Aorta (tissue), 5 donors: ENCODE data around the gene WWC1. TPM values are rescaled to one million over a fixed set of nuclear protein-coding genes. Genes with fewer than 3 reads are reported as not detected.
A peak's percentile ranks its signal among the peaks of the same experiment; 100 is the strongest.

ENCODE experiments used
- ATAC-seq: fragments of 200-7000 bp; cut with Tn5 transposase; one replicate; pipeline ENCODE4 v1.9.1; 2022; ENCODE audit warnings: moderate library complexity; ENCODE audit not compliant: low FRiP score
- DNase-seq, 2 donors: peaks; one replicate each; pipeline ENCODE4 v3.0.0-alpha.2; 2020
- H3K27ac ChIP-seq, 2 donors: one replicate each; pipeline ENCODE4 v1.5.1; 2013; ENCODE audit warnings: low read length in 2 of 2, mild to moderate bottlenecking in 2 of 2, moderate library complexity in 2 of 2, control low read depth in 1 of 2, inconsistent platforms in 1 of 2, low read depth in 1 of 2
- H3K27me3 ChIP-seq, 2 donors: one replicate each; pipeline ENCODE4 v1.6.1; 2013; ENCODE audit warnings: control low read depth in 1 of 2, low read length in 1 of 2, mild to moderate bottlenecking in 1 of 2, moderate library complexity in 1 of 2; ENCODE audit not compliant: insufficient read depth in 2 of 2, control insufficient read depth in 1 of 2
- H3K36me3 ChIP-seq, 2 donors: one replicate each; pipeline ENCODE4 v1.6.1; 2013; ENCODE audit warnings: control low read depth in 1 of 2, low read length in 1 of 2, mild to moderate bottlenecking in 1 of 2; ENCODE audit not compliant: insufficient read depth in 2 of 2, control insufficient read depth in 1 of 2
- H3K4me1 ChIP-seq, 2 donors: one replicate each; pipeline ENCODE4 v1.6.1; 2013; ENCODE audit warnings: low read length in 2 of 2, control low read depth in 1 of 2, mild to moderate bottlenecking in 1 of 2, moderate library complexity in 1 of 2; ENCODE audit not compliant: insufficient read depth in 2 of 2, control insufficient read depth in 1 of 2
- H3K4me3 ChIP-seq, 2 donors: one replicate each; pipeline ENCODE4 v1.5.1; 2013; ENCODE audit warnings: low read length in 2 of 2, control low read depth in 1 of 2, mild to moderate bottlenecking in 1 of 2
- H3K9me3 ChIP-seq: one replicate; pipeline ENCODE4 v1.6.1; 2013; ENCODE audit warnings: mild to moderate bottlenecking, low read length; ENCODE audit not compliant: control insufficient read depth
- WGBS, 2 donors: extraction: QIAGEN DNeasy Blood & Tissue Kit; methylation state at CpG; one replicate each; pipeline ENCODE4 v1.1.7; 2013; 5-methylcytosine and 5-hydroxymethylcytosine counted together
- intact Hi-C, 2 donors: fragments of 100-400 bp; cut with DNase I; formaldehyde crosslinking; loops; one replicate each; pipeline versions ENCODE4 v1.14.2 to v1.15.0; 2022
- polyA plus RNA-seq, 2 donors: library from polyadenylated mRNA; stranded (reverse); fragments of 200-250 nt; gene quantifications; one replicate each; pipeline ENCODE4 v1.2.3, GENCODE V29; 2013
- total RNA-seq, 2 donors: library from RNA; stranded (reverse); fragmentation: NEBNext Ultra II Directional; extraction: Animal tissue kit (Norgen Biotek cat#: 25700); gene quantifications; one replicate each; pipeline ENCODE4 v1.2.1, GENCODE V29; 2021
- donor health status: healthy with polysubstance abuse.
- donor health status: Bipolar disorder and iron deficiency.
- donor health status: DM: no; HTN: no; CAD: no.
- donor health status: DM: no; HTN: no; CAD: no.
- donor health status: DM: yes; HTN: yes; CAD: no.

Gene WWC1
- total and polyA plus RNA-seq, 4 donors = 0.36 to 9.1 (median 0.42) TPM

DNA sequence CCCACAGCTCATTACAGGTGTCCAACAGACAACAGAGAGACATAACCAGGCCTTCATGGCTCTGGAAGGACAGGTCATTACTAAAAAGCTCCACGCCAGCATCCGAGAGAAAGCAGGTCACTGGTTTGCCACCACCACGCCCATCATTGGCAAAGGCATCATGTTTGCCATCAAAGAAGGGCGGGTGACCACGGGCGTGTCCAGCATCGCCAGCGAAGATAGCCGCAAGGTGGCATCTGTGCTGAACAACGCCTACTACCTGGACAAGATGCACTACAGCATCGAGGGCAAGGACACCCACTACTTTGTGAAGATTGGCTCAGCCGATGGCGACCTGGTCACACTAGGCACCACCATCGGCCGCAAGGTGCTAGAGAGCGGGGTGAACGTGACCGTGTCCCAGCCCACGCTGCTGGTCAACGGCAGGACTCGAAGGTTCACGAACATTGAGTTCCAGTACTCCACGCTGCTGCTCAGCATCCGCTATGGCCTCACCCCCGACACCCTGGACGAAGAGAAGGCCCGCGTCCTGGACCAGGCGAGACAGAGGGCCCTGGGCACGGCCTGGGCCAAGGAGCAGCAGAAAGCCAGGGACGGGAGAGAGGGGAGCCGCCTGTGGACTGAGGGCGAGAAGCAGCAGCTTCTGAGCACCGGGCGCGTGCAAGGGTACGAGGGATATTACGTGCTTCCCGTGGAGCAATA lies 29.3 kb upstream of the WWC1 start:
- Histone ChIP-seq H3K4me3 (no peak overlapping the region), H3K27ac (no peak overlapping the region), H3K4me1 (no peaks in the 10 kb centered on the region), H3K9me3 (no peaks in the 10 kb centered on the region), H3K27me3 (no peaks in the 10 kb centered on the region), H3K36me3 (no peaks in the 10 kb centered on the region)
- WGBS, 2 donors = 94 to 95% methylated on average over 39 of the region's 39 CpGs
- ATAC-seq (peak; percentile 5), DNase-seq (no peak)
- intact Hi-C loops = loop anchor here in 1 of 2 donors (10.0 kb wide), 1 partner anchor 223 kb away; the partner anchor contains the start of gene RARS1

DNA sequence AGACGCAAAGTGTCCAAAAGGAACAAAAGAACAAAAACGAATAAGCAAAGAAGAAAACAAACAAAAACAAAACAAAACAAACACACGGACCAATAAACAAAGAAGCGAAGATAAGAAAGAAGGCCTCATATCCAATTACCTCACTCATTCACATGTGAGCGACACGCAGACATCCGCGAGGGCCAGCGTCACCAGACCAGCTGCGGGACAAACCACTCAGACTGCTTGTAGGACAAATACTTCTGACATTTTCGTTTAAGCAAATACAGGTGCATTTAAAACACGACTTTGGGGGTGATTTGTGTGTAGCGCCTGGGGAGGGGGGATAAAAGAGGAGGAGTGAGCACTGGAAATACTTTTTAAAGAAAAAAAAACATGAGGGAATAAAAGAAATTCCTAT lies 28.3 kb upstream of the WWC1 start:
- Histone ChIP-seq H3K27me3 (no peaks in the 10 kb centered on the region), H3K27ac (no peak overlapping the region), H3K36me3 (no peaks in the 10 kb centered on the region), H3K9me3 (no peaks in the 10 kb centered on the region), H3K4me1 (no peaks in the 10 kb centered on the region), H3K4me3 (no peak overlapping the region)
- ATAC-seq (no peak), DNase-seq (no peak)
- WGBS, 2 donors = 74% methylated on average over 13 of the region's 13 CpGs
- intact Hi-C loops = loop anchor here in 1 of 2 donors (10.0 kb wide), 1 partner anchor 222 kb away; the partner anchor contains the start of gene RARS1

DNA sequence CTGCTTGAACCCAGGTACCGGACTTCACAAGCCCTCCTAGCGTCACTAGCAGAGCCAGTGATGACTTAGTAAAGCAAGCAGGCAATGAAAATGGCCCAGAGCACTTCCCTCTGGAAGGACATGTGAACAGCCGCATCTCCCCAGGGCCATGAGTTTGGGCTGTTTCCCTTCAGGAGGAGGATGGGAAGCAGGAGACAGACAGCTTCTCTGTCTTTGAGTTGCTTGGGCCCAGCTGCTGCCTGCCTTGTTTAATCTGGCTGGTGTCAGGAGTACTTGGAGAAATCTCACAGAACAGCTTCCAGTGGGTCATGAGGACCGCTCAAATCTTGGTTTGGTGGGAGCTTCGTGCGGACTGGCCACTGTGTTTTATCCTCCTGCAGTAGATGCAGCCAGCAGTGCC lies 25.4 kb upstream of the WWC1 start:
- intact Hi-C loops = loop anchor here in 1 of 2 donors (10.0 kb wide), 1 partner anchor 219 kb away; the partner anchor contains the start of gene RARS1
- H3K27ac ChIP-seq = no peak overlapping the region
- WGBS, 2 donors = 86% methylated on average over 6 of the region's 6 CpGs

DNA sequence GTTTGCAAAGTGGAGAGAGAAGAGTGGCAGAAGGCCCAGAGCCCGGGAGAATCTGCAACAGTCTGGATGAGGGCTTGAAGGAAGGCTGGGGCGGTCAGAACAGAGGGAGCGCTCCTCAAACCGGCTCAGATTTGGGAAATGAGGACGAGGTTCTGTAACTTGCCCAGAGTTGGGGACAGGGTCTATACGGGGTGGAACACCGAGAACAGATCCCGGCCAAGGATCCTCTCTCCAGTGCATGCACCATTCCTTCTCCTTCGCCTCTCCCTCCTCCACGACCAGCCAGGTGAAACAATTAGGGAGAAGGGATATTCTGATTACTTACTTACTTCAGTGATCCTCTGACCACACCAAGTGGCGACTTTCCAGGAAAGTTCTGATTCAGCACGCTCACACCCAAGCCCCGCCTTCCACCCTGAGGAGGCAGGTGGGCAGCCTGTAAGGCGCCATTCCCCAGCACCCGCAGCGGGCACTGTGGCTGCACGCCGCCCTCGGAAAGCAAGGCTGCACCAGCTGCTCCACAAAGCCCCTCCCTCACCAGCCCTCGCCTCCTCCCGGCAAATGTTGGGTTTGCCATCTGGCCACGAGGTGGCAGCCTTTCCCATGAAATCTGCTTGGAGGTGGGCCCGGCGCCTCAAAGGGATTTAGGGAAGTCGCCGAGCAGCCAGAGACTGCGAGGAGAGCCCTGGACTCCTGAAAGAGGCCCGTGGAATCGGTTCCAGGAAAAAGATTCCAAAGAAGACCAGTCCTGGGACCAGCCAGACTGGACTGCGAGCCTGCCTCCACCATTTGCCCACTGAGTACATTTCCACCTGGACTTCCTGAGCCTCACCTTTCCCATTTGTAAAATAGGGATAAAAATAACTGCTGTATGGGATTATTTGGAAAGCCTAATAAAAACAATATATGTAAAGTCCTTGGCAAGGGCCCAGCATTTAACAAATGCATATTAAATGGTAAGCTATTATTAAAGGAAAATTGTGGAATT lies 22.2 kb upstream of the WWC1 start:
- Histone ChIP-seq H3K27me3 (no peaks in the 10 kb centered on the region), H3K4me1 (no peaks in the 10 kb centered on the region), H3K36me3 (no peaks in the 10 kb centered on the region), H3K4me3 (no peak overlapping the region), H3K9me3 (no peaks in the 10 kb centered on the region), H3K27ac (no peak overlapping the region)
- ATAC-seq = peak; percentile 84
- DNase-seq = peak; percentile 88 to 93
- WGBS, 2 donors = 0 to 2% methylated on average over 29 to 30 of the region's 30 CpGs
- intact Hi-C loops = loop anchor here (2.0 to 10.0 kb wide), 2 partner anchors 216 to 220 kb away; partner anchors contain the start of gene RARS1 (in 1 of the 2)

More for the DNA sequence above, 25.4 kb upstream of the WWC1 start:
- H3K4me1 ChIP-seq = no peaks in the 10 kb centered on the region
- ATAC-seq = no peak
- no peaks in the 10 kb centered on the region for H3K9me3 ChIP-seq
- H3K36me3 ChIP-seq = no peaks in the 10 kb centered on the region
- no peak overlapping the region for H3K4me3 ChIP-seq
- no peaks in the 10 kb centered on the region for H3K27me3 ChIP-seq
- no peak for DNase-seq

DNA sequence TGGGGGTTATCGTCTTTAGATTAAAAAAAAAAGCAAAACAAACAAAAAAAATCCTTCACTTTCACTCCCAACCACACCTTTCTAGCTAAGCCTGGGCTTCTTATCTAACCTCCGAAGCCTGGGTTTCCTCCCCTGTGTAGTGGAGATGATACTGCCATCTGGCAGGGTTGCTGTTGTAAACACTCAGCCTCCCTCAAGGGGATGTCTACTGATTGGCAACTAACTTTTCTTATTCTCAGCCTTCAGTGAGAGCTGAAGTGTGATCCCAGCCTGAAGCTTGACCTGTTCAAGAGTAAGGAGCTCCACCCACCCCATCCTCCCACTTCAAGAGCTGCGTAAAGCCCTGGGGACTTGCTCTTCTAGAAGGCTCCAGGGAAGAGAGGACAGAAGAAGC lies 21.5 kb upstream of the WWC1 start:
- H3K27ac ChIP-seq = no peak overlapping the region
- no peaks in the 10 kb centered on the region for H3K4me1 ChIP-seq
- ATAC-seq = no peak
- DNase-seq = no peak
- H3K36me3 ChIP-seq = no peaks in the 10 kb centered on the region
- 46 to 47% methylated on average over 3 of the region's 3 CpGs for WGBS, 2 donors
- no peaks in the 10 kb centered on the region for H3K9me3 ChIP-seq
- intact Hi-C loops = loop anchor here (2.0 to 10.0 kb wide), 2 partner anchors 215 to 219 kb away; partner anchors contain the start of gene RARS1 (in 1 of the 2)
- H3K27me3 ChIP-seq = no peaks in the 10 kb centered on the region
- H3K4me3 ChIP-seq = no peak overlapping the region

DNA sequence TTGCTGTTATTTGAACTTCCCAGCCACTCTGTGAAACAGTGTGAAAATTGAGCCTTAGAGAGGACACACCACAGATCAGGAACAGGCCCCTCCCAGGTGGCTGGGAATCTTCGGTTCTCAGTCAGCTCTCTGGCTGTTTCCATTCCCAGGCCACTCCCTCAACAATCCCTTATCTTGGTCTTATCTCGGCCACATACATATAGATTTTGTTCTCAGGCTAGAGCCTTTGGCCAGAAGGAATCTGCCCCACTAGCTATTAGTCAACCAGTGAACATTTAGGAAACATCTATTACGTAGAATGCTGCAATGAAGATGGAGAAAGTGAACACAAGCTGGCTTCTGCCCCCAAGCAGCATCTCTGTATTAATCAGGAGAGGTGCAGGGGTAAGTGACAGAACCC lies 21.0 kb upstream of the WWC1 start:
- Histone ChIP-seq H3K4me1 (no peaks in the 10 kb centered on the region), H3K27ac (no peak overlapping the region), H3K4me3 (no peak overlapping the region), H3K36me3 (no peaks in the 10 kb centered on the region), H3K9me3 (no peaks in the 10 kb centered on the region), H3K27me3 (no peaks in the 10 kb centered on the region)
- DNase-seq = no peak
- 72 to 75% methylated on average over 3 of the region's 3 CpGs for WGBS, 2 donors
- intact Hi-C loops = no loop called here
- no peak for ATAC-seq

DNA sequence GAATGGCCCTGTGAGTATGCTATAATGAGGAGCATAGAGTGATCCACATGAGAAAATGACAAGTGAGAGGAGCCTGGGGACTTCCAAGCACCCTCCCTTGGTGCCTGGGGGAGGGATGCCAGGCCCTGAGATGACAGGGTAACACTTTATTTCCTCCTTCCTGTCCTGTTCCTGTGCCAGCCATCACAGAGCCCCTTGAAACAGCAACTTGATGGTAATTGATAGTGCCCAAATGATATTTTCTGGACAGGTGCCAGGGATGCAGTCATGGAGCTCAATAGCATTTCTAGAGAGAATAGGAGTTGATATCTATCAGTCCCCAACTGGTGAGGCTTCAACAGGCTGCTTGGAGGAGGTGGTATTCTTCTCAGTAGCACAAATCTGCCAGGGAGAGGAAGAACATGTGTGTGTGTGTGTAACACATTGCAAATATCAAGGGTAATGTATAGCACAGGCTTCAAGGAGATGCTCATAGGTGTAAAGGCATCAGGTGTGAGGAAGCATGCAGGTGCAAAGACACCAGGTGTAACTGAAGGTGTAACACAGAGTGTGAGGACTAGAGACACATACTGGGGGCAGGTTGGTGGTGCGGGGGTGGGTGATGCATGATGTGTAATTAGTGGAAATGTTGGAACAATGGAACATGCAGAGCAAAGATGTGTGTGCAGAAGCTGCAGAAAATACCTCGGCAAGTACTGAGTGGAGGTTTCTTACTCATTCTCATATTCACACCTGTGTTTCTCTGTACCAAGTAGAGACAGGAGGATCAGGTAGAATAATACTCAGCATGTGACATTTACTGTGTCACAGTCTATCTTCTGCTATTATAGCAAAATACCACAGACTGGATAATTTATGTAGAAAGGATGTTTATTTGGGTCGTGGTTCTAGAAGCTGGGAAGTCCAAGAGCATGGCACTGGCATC lies 18.1 kb upstream of the WWC1 start:
- ATAC-seq (no peak), DNase-seq (no peak)

DNA sequence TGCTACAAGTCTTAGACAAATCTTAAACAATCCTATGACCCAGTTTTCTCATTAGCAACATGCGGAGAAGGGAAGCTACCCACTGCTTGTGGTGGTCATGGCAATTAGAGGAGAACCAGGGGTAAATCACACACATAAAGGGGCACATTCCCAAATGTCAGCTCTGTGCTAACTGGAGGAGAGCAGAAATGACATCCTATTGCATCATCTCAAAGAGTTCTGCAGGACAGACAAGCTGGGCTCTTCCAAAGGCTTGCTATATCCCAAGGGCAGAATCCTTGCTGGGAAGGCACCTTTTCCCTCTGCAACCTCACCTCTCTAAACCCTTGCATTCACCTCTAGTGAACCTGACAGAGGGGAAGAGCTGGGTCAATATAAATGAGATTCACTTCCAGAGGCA lies 17.0 kb upstream of the WWC1 start:
- intact Hi-C loops = no loop called here
- ATAC-seq = no peak
- no peak for DNase-seq
- no peak overlapping the region for H3K27ac ChIP-seq
- H3K36me3 ChIP-seq = no peaks in the 10 kb centered on the region
- H3K4me3 ChIP-seq = no peak overlapping the region
- no peaks in the 10 kb centered on the region for H3K9me3 ChIP-seq
- no peaks in the 10 kb centered on the region for H3K4me1 ChIP-seq
- 95 to 100% methylated on average over 1 of the region's 1 CpG for WGBS, 2 donors
- H3K27me3 ChIP-seq = no peaks in the 10 kb centered on the region

More for the DNA sequence above, 18.1 kb upstream of the WWC1 start:
- Histone ChIP-seq H3K4me1 (no peaks in the 10 kb centered on the region), H3K27ac (no peak overlapping the region), H3K36me3 (no peaks in the 10 kb centered on the region), H3K4me3 (no peak overlapping the region), H3K9me3 (no peaks in the 10 kb centered on the region), H3K27me3 (no peaks in the 10 kb centered on the region)
- intact Hi-C loops = no loop called here
- 80 to 88% methylated on average over 3 of the region's 3 CpGs for WGBS, 2 donors
